ENCODE data around the gene MFAP3L. TPM values are rescaled to one million over a fixed set of nuclear protein-coding genes. Genes with fewer than 3 reads are reported as not detected.

Gene MFAP3L
- polyA plus RNA-seq (2011; rRNA removed) (9.4 and 9.5 TPM in 2 replicates), polyA minus RNA-seq (2011; rRNA and poly(A)+ RNA removed) (35.9 and 39.7 TPM in 2 replicates)

DNA sequence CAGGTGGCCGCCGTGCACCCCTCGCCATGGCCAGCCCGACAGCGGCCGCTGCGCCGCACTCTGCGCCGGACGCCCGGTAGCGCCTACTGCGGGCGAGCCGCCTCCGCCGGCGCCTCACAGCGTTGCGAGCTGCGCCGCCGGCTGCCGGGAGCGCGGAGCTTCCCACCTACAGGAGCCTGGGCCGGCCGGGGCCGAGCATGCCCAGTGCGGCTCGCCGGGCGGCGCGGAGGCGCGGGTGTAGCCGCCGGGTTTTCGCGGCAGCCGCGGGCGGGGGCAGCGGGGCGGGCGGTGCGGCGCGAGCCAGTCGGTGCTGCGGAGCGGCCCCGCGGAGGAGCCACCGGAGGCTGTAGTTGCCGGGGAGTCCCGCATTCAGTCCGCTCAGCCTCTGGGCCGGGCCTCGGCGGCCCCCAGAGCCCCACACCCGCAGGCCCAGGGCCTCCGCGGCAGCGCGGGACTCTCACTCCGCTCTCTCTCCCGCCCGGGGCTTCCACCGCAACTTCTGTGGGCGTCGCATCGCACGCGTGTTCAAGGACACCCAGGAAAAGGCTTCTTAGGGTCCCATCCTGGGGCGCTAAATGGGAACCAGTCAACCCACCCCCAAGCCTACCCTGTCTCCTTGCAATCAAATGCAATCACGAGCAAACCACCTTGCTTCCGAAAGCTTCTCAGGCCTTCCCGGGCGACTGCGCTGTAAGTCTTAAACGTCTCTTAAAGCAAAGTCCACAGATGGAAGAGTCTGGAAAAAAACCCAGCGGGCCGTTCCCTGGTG, at the start of gene MFAP3L:
TSS of gene MFAP3L (minus strand) at position 143 of the 769 bp plus-strand sequence. CDS start 20,518 bp downstream, outside the sequence.
- H3K36me3 ChIP-seq (ENCODE audit: control insufficient read depth, insufficient read depth, low read length): no peaks in the 10 kb centered on the region
- no peak for TF ChIP-seq CTCF (IDR thresholded peaks at IDR 0.05; ENCODE audit: insufficient read depth, low read depth, low read length)
- DNase-seq (ENCODE audit: low read depth): peak; percentile 26
- peaks cover 6% of the 10 kb centered on the region for H3K27me3 ChIP-seq (ENCODE audit: control insufficient read depth, insufficient read depth, low read length)
- peak within 1 kb of the TSS; percentile 67 for H3K4me3 ChIP-seq (ENCODE audit: low read depth, low read length)
- POLR2A ChIA-PET: no interaction called here
- CTCF ChIA-PET: interaction anchor here (1.7 to 2.0 kb wide), 3 partner anchors 18 to 216 kb away, joined by 5 to 8 read pairs (median 5); no protein-coding TSS in a partner anchor

DNA sequence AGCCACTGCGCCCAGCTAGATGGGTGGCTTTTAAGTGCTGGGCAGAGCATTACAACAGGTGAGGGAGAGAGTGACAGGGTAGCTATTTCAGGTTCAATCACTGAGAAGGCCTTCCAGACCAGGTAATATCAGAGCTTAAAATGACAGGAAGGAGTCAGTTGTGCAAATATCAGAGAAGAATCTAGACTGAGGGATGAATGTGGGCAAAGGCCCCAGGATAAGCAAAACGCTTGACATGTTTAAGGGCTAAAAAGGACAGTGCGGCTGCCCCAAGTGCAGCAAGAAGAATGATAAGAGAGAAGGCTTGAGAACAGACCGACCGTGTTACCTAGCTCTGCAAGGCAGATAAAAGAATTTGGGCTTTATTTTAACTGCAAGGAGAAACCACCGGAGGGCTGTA, 45.0 kb upstream of the MFAP3L start:
- Histone ChIP-seq H3K4me3 (ENCODE audit: low read depth, low read length) (no peak overlapping the region), H3K36me3 (ENCODE audit: control insufficient read depth, insufficient read depth, low read length) (no peaks in the 10 kb centered on the region; the same call in 1 of the 2 replicates), H3K27me3 (ENCODE audit: control insufficient read depth, insufficient read depth, low read length) (no peaks in the 10 kb centered on the region)
- no peak for DNase-seq (ENCODE audit: low read depth)
- no peak for TF ChIP-seq CTCF (IDR thresholded peaks at IDR 0.05; ENCODE audit: insufficient read depth, low read depth, low read length)
- CTCF ChIA-PET: interaction anchor here (1.0 to 1.3 kb wide), 2 partner anchors 18 to 261 kb away, joined by 3 to 4 read pairs; no protein-coding TSS in a partner anchor
- POLR2A ChIA-PET: no interaction called here

- DNase-seq (ENCODE audit: low read depth): no peak
- H3K27me3 ChIP-seq (ENCODE audit: control insufficient read depth, insufficient read depth, low read length): no peaks in the 10 kb centered on the region
- TF ChIP-seq CTCF (IDR thresholded peaks at IDR 0.05; ENCODE audit: insufficient read depth, low read depth, low read length): no peak
- POLR2A ChIA-PET: no interaction called here
- H3K4me3 ChIP-seq (ENCODE audit: low read depth, low read length): no peak overlapping the region
- no peaks in the 10 kb centered on the region; the same call in 1 of the 2 replicates for H3K36me3 ChIP-seq (ENCODE audit: control insufficient read depth, insufficient read depth, low read length)
- CTCF ChIA-PET: no interaction called here
Observed at GRCh38 chr4:170068438-170069128, 42.4 kb upstream of the MFAP3L start.

- Histone ChIP-seq H3K27me3 (ENCODE audit: control insufficient read depth, insufficient read depth, low read length) (no peaks in the 10 kb centered on the region), H3K4me3 (ENCODE audit: low read depth, low read length) (no peak overlapping the region), H3K36me3 (ENCODE audit: control insufficient read depth, insufficient read depth, low read length) (no peaks in the 10 kb centered on the region; the same call in 1 of the 2 replicates)
- no peak for DNase-seq (ENCODE audit: low read depth)
- CTCF ChIA-PET: interaction anchor here (1.0 kb wide), 1 partner anchor 11 kb away, joined by 4 read pairs; no protein-coding TSS in a partner anchor
- TF ChIP-seq CTCF (IDR thresholded peaks at IDR 0.05; ENCODE audit: insufficient read depth, low read depth, low read length): no peak
- POLR2A ChIA-PET: no interaction called here
Observed at GRCh38 chr4:170059421-170059820, 33.2 kb upstream of the MFAP3L start.

GRCh38 chr4:170058826-170059225, 32.6 kb upstream of the MFAP3L start:
- no peak overlapping the region for H3K4me3 ChIP-seq (ENCODE audit: low read depth, low read length)
- ChIA-PET POLR2A (no interaction called here), CTCF (interaction anchor here (1.0 to 1.6 kb wide), 3 partner anchors 11 to 267 kb away, joined by 3 to 4 read pairs (median 3); no protein-coding TSS in a partner anchor)
- TF ChIP-seq CTCF (IDR thresholded peaks at IDR 0.05; ENCODE audit: insufficient read depth, low read depth, low read length): no peak
- H3K27me3 ChIP-seq (ENCODE audit: control insufficient read depth, insufficient read depth, low read length): no peaks in the 10 kb centered on the region
- H3K36me3 ChIP-seq (ENCODE audit: control insufficient read depth, insufficient read depth, low read length): no peaks in the 10 kb centered on the region; the same call in 1 of the 2 replicates
- DNase-seq (ENCODE audit: low read depth): no peak
